DMS79 treated with DMSO at 0.1 percent for 48 hours (cell line): ENCODE data around the gene ME3.

Experiments
- DNase-seq: peaks from one replicate; lab custom pipeline; 2025; lab: John Stamatoyannopoulos, UW

ME3 gene

DNA sequence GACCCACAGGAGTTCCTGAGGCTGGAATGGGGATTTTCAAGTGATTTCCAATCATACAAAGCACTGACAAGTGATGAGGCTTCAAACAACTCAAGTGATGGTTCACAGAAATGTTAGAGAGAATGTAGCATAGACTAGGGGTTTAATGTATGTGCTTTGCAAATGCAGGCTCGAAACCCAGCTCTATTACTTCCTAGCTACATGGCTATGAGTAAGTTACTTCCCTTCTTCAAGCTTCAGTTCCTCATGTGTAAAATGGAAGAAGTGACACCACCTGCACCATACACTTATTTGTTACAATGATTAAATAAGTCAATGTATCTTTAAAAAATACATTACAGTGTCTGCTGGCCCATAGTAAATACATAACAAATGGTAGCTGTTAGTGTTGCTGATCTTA is 158.0 kb downstream of the ME3 start:
- no peak for DNase-seq

DNA sequence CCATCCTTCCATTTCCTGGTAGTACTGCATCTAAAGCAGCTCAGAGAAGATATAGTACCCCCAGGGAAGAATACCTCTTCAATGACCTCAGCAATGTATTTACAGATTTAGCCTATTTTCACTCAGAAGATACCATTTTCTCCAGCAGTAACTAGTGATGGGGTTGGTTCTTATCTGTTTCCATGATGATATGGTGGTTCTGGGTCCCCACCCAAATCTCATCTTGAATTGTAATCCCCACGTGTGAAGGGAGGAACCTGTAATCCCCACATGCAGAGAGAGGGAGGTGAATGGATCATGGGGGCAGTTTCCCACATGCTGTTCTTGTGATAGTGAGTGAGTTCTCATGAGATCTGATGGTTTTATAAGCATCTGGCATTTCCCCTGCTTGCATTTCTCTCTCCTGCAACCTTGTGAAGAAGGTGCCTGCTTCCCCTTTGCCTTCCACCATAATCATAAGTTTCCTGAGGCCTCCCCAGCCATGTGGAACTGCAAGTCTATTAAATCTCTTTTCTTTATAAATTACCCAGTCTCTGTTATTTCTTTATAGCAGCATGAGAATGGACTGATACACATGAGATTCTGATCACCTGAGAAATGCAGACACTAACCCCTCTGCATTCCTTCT is 158.6 kb downstream of the ME3 start:
- DNase-seq: no peak

DNA sequence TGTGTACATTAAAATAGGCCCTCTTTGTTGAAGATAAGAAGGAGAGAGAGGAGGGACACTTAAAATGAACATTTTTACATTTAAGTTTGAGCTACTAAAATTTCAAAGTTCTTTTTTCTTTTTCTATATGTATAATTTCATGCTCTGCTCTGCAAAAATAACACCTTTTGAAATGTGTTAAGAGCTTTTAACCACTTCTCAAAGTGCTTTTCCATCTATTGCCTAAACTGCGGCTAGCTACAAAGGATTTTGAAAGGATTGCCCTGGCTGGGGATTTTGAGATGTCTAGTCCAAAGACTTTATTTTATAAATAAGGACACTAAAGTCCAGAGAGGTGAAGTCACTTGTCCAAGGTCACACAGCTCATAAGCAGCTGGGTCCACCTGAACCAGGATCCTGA is 159.3 kb downstream of the ME3 start:
- no peak for DNase-seq

DNA sequence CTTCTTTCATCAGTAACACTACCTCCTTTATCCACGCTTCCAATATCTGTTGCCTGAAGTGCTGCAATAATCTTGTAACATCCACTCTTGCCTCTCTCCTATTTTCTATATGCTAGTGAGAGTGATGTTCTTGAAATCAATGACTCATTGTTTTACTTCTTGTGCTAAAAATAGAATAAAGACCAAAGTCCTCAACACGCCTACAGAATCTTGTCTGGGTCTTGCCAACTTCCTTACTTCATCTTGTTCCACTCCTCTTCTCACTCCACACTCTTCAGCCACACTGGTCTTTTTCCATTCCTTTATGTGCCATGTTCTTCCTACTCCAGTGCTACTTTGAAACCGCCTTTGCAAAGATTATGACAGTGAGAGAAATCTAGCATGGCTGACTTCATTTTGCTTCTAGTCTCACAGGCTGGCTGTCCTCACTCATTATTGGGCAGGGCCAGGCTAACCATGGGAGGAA is 161.3 kb downstream of the ME3 start:
- no peak for DNase-seq

DNA sequence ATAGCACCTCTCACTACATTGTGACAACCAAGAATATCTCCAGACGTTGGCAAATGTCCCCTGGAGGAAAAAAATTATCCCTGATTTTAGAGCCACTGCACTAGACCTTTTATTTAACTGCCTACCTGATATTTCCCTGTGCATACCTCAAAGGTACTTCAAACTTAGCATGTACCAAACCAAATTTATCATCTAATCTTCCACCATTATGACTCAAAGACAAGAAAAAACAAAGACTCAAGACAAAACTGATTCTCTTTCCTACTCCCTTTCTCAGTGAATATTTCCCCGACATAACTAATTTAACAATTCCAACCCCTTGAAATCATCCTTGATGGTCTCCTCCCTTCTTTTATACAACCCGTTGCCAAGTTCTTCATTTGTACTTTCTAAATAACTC is 161.7 kb downstream of the ME3 start:
- no peak for DNase-seq

DNA sequence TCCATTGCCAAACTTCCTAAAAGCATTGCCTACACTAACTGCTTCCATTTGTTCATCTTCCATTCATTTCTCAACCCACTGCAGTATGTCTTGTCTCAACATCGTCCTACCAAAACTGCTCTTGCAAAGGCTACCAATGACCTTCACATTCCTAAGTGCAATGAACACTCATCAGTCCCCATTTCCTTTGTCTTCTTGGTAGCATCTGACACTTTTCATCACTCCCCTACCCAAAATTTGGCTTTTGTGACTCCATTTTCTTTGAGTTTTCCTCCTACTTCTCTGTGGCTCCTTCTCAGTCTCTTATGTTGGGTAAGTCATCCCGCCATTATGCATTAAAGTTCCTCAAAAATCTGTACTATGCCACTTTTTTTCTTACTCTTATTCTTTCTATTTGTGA is 162.3 kb downstream of the ME3 start:
- no peak for DNase-seq

DNA sequence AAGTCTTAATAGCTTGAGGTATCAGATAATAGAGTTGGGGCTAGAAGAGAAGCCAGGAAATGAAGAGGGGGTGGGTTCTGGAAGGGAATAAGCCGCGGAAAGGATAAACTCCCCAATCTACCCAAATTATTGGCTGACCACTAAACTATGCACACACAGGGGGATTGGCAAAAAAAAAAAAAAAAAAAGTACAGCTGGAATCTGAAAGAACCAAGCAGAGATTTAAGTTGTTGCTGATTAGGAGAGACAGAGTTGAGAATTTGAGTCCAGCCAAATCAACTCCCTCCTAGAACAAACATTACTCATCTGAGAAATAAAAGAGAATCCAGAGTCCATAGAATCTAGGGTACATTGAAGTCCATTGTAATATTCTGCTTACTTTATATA is 162.8 kb downstream of the ME3 start:
- no peak for DNase-seq

DNA sequence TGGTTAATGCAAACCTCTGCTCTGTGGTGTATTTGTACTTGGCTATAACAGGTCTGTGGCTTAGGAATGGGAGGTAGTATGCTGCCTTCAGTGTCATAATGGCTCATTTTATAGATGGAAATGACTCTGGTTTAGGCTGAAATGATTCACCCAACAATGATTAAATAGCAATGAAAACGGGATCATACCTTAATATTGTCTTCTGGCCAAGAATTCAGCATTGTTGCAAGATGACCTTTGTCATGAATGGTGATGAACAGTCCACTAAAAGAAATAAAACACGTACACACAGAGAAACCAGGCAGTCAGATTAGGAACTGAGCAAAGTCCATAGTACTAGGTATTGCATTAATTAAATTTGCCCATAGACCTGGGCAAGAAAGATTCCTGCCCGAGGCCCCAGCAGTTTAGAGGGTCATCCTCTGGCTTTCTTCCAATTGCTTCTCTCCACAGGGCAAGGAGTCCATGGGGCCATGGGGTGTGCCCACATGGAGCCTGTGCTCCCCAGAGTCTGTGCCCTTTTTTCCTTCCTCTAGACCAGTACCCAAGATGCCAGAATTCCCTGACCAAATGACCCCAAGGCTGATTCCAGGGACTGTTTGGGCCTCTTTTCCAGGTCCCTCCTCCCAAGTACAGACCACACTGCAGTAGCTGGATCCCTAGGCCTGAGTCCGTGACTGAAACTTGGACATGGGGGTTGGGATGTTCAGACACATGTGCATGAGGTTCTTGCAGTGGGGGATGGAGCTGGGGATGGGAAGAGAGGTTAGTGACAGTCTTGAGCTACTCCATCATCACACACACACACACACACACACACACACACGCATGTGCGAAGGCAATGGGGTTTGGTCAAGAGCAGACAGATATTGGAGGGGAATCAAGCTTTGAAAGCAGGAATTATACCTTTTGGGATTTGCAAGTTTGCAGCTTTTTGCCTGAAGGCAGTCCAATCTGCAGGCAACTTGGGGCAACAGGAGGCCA is 163.5 kb downstream of the ME3 start:
- no peak for DNase-seq

DNA sequence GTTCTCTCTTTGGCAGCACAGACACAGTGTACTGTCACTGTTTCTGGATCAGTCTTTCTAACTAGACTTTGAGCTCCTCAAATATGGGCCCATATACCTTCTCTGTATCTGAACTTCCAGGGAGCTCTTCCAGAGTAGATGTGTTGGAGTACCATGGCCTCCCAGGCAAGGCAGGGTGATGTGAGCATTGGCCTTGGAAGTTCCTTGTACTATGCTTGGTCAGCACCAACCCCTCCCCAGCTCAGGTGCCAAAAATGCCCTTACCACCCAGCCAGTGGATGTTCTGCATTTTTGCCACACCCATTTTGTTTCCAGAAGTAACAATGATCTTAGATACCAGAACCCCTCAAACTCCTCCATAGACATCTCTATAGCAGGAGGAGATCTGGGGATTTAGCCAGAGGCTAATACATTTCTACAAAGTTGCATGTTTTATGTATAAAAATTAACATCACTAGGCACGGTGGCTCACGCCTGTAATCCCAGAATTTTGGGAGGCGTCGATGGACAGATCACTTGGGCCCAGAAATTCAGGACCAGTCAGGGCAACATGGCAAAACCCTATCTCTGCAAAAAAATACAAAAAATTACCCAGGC is 165.1 kb downstream of the ME3 start:
- DNase-seq: no peak

DNA sequence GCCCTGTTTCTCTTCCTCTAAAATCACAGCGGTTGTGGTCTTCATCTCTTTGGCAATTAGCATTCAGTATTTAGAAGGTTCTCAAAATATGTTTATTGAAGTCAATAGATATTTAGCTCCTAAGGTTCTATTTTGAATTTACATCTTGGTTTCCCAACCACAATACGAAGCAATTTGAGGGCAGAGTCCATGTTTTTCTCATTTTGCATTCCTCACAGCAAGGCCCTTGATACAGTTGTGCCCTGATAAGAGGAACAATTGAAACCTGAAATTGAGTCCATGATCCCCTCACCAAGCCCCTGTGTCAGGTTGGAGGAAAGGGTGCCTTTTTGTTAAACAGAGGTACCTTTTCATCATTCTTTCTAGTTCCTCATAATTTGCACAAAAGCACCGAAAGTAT is 166.2 kb downstream of the ME3 start:
- DNase-seq: no peak

DNA sequence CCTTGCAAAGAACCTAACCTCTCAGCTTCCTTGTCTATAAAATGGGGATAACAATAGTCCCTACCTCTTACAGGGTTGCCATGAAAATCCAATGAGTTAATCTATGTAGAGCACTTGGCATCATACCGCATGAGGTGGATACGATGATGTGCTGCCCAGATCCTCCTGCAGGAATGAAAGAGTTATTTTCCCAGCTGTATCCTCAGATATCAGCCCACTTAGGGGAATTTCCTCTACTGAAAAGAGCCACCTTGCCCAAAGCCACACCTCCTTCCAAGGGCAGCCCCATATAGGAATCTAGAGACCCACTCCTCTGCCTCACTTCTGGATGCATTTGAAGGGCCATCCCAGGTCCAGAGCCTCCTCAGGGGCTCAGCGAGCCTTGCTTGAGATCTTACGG is 169.3 kb downstream of the ME3 start:
- no peak for DNase-seq

DNA sequence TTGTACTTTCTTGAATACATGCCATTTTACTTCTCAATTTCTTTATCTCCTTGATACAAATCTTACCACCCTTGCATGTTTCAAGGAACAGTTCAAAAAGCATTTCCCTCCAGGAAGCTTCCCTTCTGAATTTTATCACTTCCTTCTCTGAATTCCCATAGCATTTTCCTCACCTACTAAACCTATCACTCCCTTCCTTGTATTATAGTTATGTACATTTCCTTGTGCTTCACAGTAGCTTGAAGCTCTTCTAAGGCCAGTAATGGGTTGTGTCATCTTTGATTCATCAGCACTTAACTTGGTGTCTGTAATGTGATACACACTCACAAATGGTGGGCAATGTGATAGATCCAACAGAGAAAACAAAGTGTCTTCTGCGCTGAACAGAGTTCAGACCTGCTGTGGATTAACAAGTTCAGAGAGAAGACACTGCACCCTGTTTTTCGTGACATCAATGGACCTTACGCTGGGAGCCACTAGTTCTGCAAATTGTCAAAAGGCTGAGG is 170.2 kb downstream of the ME3 start:
- DNase-seq: no peak

DNA sequence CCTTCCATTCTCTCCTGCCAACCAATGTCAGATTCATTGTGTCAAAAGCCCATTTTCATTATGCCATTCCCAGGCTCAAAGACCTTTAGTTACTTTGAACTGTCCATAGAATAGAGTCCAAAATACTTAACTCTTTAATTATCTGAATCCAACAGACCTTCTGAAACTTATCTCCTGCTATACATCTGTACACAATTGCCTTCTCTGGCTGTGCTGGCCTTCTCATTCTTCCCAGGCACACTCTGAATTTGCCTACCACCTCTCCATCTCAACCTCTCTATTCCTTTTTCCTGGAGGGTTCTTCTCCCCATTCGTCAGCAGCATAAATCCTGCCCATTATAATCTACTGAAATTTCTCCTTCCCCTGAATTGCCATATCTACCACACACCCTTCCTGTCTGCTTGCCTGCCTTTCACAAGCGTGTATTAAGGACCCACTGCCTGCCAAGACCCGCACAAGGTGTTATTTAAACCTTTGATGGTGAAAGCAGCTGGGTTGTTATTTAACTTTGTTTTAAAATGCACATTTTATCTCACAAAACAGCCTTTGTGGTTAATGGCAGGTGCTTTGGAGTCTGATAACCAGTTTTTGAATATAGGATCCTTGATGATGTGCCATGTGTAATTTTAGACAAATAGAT is 171.8 kb downstream of the ME3 start:
- no peak for DNase-seq

DNA sequence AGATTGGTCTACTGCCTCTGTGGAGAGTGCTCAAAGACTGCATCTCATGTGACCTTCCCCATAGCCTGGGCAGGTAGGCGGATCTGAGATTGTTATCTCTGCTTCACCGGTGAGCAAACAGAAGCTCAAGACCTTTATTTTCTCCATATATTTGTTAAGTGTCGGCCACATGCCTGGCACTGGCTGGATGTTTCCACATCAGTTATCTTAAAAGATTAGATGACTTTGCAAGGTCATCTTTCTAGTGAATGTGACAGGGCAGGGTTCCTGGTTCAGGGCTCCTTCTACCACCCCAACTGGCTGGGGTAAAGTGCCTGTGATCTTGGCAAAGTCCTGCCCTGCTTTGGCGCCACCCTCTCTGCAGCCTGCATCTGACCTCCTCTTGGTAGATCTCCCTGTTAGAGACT is 172.7 kb downstream of the ME3 start:
- DNase-seq: peak; percentile 7

DNA sequence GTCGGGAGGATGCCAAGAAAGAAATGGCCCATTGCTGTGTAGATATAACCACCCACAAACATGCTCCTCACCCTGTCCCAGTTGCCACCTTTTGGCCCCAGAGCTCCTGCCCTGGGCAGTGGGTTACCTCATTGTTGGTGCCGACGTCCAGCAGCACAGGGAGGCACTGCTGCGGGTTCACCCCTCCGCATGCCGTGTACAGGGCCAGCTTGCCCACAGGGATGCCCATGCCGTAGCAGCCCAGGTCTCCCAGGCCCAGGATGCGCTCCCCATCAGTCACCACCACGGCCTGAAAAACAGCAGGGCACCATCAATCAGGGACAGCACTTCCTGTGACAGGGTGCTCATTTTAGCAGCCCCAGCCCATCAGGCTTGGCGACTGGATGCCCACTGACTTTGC is 174.6 kb downstream of the ME3 start:
- no peak for DNase-seq

DNA sequence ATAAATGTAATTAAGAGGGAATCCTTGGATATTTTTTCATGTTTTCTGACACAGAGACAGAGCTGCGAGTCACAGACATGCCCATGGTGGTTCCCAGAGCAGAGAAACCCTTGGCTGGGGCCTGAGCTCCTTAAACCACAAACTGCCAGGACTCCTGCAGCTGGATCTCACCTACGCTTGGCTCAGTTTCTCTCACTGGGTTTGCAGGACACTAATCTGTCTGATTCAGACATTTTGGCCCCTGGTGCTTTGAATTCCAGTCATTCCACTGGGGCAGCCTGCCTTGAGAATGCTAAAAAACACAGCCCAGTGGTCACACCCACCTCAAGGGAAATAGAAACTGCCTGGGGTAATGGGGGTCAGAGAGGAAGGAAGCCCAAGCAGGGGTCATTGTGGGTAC is 175.1 kb downstream of the ME3 start:
- no peak for DNase-seq

DNA sequence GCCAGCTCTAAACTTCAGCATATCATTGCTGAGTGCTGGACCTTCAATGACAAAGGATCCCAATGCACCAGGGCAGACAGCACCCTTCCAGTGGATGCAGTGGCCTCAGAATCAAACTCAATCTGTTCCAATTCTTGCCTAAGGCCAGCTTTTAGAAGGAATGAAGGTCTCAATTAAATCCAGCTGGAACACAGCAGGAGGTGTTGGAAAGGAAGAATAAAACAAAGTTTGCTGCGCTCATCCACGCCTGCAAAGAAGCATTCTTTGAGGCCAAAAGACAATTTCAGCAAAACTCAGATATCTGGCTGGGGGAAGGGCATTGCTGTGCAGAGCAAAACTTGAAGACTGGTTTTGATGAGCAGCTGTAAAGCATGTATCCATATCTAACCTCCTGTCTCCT is 177.1 kb downstream of the ME3 start:
- no peak for DNase-seq

DNA sequence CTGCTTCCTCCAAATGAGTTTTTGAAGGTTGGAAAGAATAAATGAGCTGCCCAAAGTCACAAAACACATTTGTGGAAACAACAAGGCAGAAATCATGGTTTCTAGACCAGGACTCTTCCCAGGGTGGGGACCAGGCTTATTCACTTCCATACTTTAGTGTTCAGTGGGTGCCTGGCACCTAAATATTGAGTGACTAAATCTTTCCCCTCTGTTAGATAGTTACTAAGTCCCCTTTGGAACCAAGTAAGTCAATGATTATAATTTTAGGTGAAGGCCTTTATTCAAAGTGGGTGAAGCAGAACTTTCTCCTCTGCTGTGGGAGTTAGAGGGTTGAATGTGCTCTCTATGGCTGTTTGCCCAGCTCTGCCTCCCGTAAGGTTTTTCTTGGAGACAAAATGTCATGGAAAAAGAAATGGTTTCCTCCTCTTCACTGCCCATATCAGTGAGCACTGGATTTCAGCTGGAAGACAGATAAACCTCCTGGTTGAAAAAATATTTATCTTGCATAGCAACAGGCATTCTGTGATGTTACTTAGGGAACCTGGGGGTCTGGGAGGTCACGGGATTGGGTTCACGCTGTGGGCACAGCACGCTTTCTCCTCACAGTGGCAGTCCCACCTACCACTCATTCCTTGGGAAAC is 179.9 kb downstream of the ME3 start:
- no peak for DNase-seq

DNA sequence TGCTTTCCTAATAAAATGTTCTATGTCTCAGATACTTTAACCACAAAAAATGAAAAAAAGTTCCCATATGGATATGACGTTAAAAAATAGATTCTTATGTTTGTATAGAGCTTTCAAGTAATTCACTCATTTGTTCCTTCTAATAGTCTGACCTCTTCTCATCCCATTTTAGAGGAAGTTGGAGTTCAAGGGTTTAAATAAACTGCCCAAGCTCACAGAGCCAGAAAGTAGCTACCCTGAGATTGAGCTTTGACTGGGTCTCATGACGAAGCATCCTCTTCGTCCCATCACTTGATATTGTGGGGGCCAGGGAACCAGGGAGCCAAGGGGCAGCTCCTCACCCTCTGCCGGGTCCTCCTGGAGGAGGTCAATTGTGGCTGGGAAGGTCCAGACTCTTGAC is 181.4 kb downstream of the ME3 start:
- no peak for DNase-seq

DNA sequence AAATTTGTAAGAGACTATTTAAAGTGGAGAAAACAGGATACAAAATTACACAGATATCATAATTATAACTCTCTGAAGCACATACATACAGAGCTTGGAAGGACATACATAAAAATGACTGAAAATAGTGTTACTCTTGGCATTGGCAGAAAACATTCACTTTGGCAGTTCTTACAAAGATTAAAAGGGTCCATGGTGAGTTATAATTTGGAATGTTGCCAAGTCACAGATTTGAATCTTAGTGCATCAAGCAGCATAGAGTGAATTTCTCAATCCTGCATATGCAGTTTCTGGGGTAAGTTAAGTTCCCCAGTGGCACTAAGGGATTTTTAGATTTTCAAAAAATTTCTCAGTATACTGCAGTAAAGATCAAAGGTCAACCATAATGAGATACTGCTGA is 181.8 kb downstream of the ME3 start:
- DNase-seq: no peak

DNA sequence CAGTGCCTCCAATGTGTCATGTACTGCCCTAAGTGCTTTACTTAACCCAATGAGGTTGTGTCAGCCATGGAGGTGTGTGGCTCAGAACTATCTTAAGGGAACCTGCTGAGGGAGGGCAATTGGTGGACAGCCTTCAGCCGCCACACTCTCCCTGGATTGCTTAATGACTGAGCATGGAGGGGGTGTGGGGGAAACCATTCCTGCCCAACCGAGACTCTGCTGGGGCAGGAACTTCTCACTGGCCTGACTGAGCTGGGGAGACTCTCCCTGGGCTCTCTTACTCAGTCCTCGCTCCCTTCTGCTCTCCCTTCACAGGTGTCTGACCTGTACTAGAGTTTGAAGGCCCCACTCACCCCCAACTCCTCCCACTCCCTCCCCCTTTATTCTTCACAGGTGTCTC is 183.0 kb downstream of the ME3 start:
- no peak for DNase-seq

DNA sequence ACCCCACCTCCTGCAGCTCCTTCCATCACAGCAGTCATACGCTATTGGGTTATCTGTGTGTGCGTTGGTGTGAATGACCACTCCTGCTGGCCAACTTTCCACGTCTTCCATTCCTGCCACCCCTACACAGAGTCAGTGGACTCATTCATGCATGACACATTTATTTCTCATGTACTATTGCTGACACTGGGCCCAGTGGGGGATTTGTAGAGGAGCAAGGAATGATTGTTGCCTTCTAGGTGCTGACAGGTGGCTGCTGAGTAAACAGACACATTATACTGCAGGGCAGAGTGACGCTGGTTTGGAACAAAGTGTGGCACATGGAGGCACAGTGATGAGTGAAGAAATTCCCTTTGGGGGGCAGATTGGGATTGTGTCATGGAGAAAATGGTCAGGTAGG is 183.9 kb downstream of the ME3 start:
- no peak for DNase-seq
